ENCODE data around the gene RCOR2.

Gene RCOR2

GRCh38 chr11:63887386-63887999 lies 29.5 kb downstream of the RCOR2 start:
- TF ChIP-seq CTCF (IDR thresholded peaks at IDR 0.05; ENCODE audit: poor library complexity, severe bottlenecking): no peak

GRCh38 chr11:63884196-63884932 lies 32.6 kb downstream of the RCOR2 start:
- Histone ChIP-seq H3K27me3 (ENCODE audit: insufficient read depth, poor library complexity, severe bottlenecking) (no peaks in the 10 kb centered on the region), H3K4me1 (ENCODE audit: insufficient read depth, poor library complexity, severe bottlenecking) (peaks cover 5% of the 10 kb centered on the region), H3K27ac (ENCODE audit: poor library complexity, severe bottlenecking) (no peak overlapping the region), H3K4me3 (ENCODE audit: severe bottlenecking) (no peak overlapping the region), H3K36me3 (ENCODE audit: low read depth) (no peaks in the 10 kb centered on the region), H3K9me3 (ENCODE audit: severe bottlenecking) (no peaks in the 10 kb centered on the region)
- TF ChIP-seq CTCF (IDR thresholded peaks at IDR 0.05; ENCODE audit: poor library complexity, severe bottlenecking): no peak
- ATAC-seq (ENCODE audit: low read depth) (no peak), DNase-seq (ENCODE audit: low spot score) (no peak)

More at GRCh38 chr11:63887386-63887999, 29.5 kb downstream of the RCOR2 start:
- ATAC-seq (ENCODE audit: low read depth): no peak
- Histone ChIP-seq H3K27ac (ENCODE audit: poor library complexity, severe bottlenecking) (peak overlapping the region; percentile 92), H3K4me1 (ENCODE audit: insufficient read depth, poor library complexity, severe bottlenecking) (peaks cover 2% of the 10 kb centered on the region), H3K9me3 (ENCODE audit: severe bottlenecking) (no peaks in the 10 kb centered on the region), H3K36me3 (ENCODE audit: low read depth) (peaks cover 17% of the 10 kb centered on the region), H3K27me3 (ENCODE audit: insufficient read depth, poor library complexity, severe bottlenecking) (no peaks in the 10 kb centered on the region), H3K4me3 (ENCODE audit: severe bottlenecking) (no peak overlapping the region)
- DNase-seq (ENCODE audit: low spot score): no peak

- H3K36me3 ChIP-seq (ENCODE audit: low read depth): peaks cover 1% of the 10 kb centered on the region; the same call in 1 of the 2 replicates
- no peak for TF ChIP-seq CTCF (IDR thresholded peaks at IDR 0.05; ENCODE audit: poor library complexity, severe bottlenecking)
- no peak overlapping the region for H3K27ac ChIP-seq (ENCODE audit: poor library complexity, severe bottlenecking)
- no peak for DNase-seq (ENCODE audit: low spot score)
- H3K4me3 ChIP-seq (ENCODE audit: severe bottlenecking): no peak overlapping the region
- H3K27me3 ChIP-seq (ENCODE audit: insufficient read depth, poor library complexity, severe bottlenecking): no peaks in the 10 kb centered on the region
- ATAC-seq (ENCODE audit: low read depth): no peak
- no peaks in the 10 kb centered on the region for H3K9me3 ChIP-seq (ENCODE audit: severe bottlenecking)
- H3K4me1 ChIP-seq (ENCODE audit: insufficient read depth, poor library complexity, severe bottlenecking): peaks cover 6% of the 10 kb centered on the region
Observed at GRCh38 chr11:63883791-63884190, 33.2 kb downstream of the RCOR2 start.

- Histone ChIP-seq H3K27ac (ENCODE audit: poor library complexity, severe bottlenecking) (no peak overlapping the region), H3K4me1 (ENCODE audit: insufficient read depth, poor library complexity, severe bottlenecking) (peaks cover 6% of the 10 kb centered on the region), H3K27me3 (ENCODE audit: insufficient read depth, poor library complexity, severe bottlenecking) (no peaks in the 10 kb centered on the region), H3K4me3 (ENCODE audit: severe bottlenecking) (no peak overlapping the region), H3K9me3 (ENCODE audit: severe bottlenecking) (no peaks in the 10 kb centered on the region), H3K36me3 (ENCODE audit: low read depth) (peaks cover 6% of the 10 kb centered on the region; the same call in 1 of the 2 replicates)
- no peak for TF ChIP-seq CTCF (IDR thresholded peaks at IDR 0.05; ENCODE audit: poor library complexity, severe bottlenecking)
- ATAC-seq (ENCODE audit: low read depth) (no peak), DNase-seq (ENCODE audit: low spot score) (no peak)
Observed at GRCh38 chr11:63882555-63883242, 34.3 kb downstream of the RCOR2 start.
